ENCODE measurements around the gene SCN3A.

Gene SCN3A

DNA sequence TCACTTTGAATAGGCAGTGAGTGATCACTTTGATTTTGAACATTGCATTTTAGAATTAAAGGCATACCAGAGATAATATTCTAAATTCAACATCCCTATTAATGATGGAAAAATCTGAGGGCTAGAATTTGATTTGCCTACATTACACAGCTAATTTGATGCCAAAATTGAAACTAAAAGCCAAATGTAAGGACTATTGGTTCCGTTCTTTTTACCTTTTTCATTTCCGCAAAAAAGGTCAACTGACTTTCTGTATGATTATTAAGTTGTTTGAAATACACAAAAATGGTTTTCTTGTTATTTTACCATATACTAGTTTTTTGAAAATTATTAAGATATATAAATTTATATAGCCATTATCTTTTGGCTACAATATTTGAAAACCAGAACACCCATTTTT is 117.5 kb downstream of the SCN3A start:
- Histone ChIP-seq H3K9me3 (ENCODE audit: low read depth, low read length) (no peaks in the 10 kb centered on the region), H3K36me3 (ENCODE audit: insufficient read depth, low read length) (no peaks in the 10 kb centered on the region), H3K9ac (ENCODE audit: insufficient read length) (no peak overlapping the region), H3K27ac (no peak overlapping the region), H3K4me3 (no peak overlapping the region)
- TF ChIP-seq FOXP2 (optimal IDR thresholded peaks at IDR 0.05; ENCODE audit: control extremely low read depth, extremely low read length, insufficient read depth) (no peak), POLR2AphosphoS5 (IDR thresholded peaks at IDR 0.05; ENCODE audit: borderline replicate concordance, low read depth, low read length) (no peak)
- DNase-seq (ENCODE audit: low read depth, low spot score) = no peak

GRCh38 chr2:165083326-165083725 is 120.5 kb downstream of the SCN3A start:
- no peaks in the 10 kb centered on the region for H3K36me3 ChIP-seq (ENCODE audit: insufficient read depth, low read length)
- no peak overlapping the region for H3K27ac ChIP-seq
- TF ChIP-seq POLR2AphosphoS5 (IDR thresholded peaks at IDR 0.05; ENCODE audit: borderline replicate concordance, low read depth, low read length) (no peak), EZH2 (IDR thresholded peaks at IDR 0.05) (no peak), FOXP2 (optimal IDR thresholded peaks at IDR 0.05; ENCODE audit: control extremely low read depth, extremely low read length, insufficient read depth) (no peak)
- 0 out of 2 replicates have a peak, but pooled peaks cover 2% of the 10 kb centered on the region for H3K9me3 ChIP-seq (ENCODE audit: low read depth, low read length)
- H3K9ac ChIP-seq (ENCODE audit: insufficient read length) = no peak overlapping the region
- DNase-seq (ENCODE audit: low read depth, low spot score) = no peak
- no peak overlapping the region for H3K4me3 ChIP-seq

GRCh38 chr2:165082479-165082878 is 121.4 kb downstream of the SCN3A start:
- Histone ChIP-seq H3K27ac (no peak overlapping the region), H3K9ac (ENCODE audit: insufficient read length) (no peak overlapping the region), H3K9me3 (ENCODE audit: low read depth, low read length) (0 out of 2 replicates have a peak, but pooled peaks cover 2% of the 10 kb centered on the region), H3K36me3 (ENCODE audit: insufficient read depth, low read length) (no peaks in the 10 kb centered on the region), H3K4me3 (no peak overlapping the region)
- DNase-seq (ENCODE audit: low read depth, low spot score) = no peak
- TF ChIP-seq POLR2AphosphoS5 (IDR thresholded peaks at IDR 0.05; ENCODE audit: borderline replicate concordance, low read depth, low read length) = no peak

GRCh38 chr2:165081276-165081675 is 122.6 kb downstream of the SCN3A start:
- H3K9ac ChIP-seq (ENCODE audit: insufficient read length) = no peak overlapping the region
- H3K27ac ChIP-seq = no peak overlapping the region
- H3K4me3 ChIP-seq = no peak overlapping the region
- no peaks in the 10 kb centered on the region for H3K36me3 ChIP-seq (ENCODE audit: insufficient read depth, low read length)
- TF ChIP-seq EZH2 (IDR thresholded peaks at IDR 0.05) = no peak
- 0 out of 2 replicates have a peak, but pooled peaks cover 2% of the 10 kb centered on the region for H3K9me3 ChIP-seq (ENCODE audit: low read depth, low read length)
- no peak for DNase-seq (ENCODE audit: low read depth, low spot score)

GRCh38 chr2:165079432-165079831 is 124.4 kb downstream of the SCN3A start:
- H3K27ac ChIP-seq = no peak overlapping the region
- TF ChIP-seq FOXP2 (optimal IDR thresholded peaks at IDR 0.05; ENCODE audit: control extremely low read depth, extremely low read length, insufficient read depth) (no peak), POLR2AphosphoS5 (IDR thresholded peaks at IDR 0.05; ENCODE audit: borderline replicate concordance, low read depth, low read length) (no peak), EZH2 (IDR thresholded peaks at IDR 0.05) (no peak)
- 0 out of 2 replicates have a peak, but pooled peaks cover 2% of the 10 kb centered on the region for H3K9me3 ChIP-seq (ENCODE audit: low read depth, low read length)
- H3K9ac ChIP-seq (ENCODE audit: insufficient read length) = no peak overlapping the region
- H3K4me3 ChIP-seq = no peak overlapping the region
- H3K36me3 ChIP-seq (ENCODE audit: insufficient read depth, low read length) = no peaks in the 10 kb centered on the region
- DNase-seq (ENCODE audit: low read depth, low spot score) = no peak

DNA sequence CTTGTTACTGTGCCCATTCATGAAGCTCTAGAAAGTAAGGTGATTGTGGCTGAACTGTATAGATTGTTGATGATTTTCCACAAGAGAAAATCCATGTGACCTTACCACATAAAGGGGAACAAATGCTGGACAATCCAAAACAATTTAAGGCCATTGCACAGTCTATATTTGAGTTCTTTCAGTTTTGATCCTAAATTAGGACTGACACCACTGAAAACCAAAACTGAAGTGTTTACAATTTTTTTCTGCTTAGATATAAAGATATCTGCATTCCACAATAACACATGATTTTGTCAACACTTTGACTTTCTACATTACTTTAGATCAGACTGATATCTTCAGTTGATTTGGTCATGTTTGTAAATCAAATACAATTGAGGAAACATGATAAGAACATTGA is 124.9 kb downstream of the SCN3A start:
- 0 out of 2 replicates have a peak, but pooled peaks cover 2% of the 10 kb centered on the region for H3K9me3 ChIP-seq (ENCODE audit: low read depth, low read length)
- no peak overlapping the region for H3K27ac ChIP-seq
- H3K9ac ChIP-seq (ENCODE audit: insufficient read length) = no peak overlapping the region
- no peak overlapping the region for H3K4me3 ChIP-seq
- H3K36me3 ChIP-seq (ENCODE audit: insufficient read depth, low read length) = no peaks in the 10 kb centered on the region
- no peak for DNase-seq (ENCODE audit: low read depth, low spot score)
- TF ChIP-seq EZH2 (IDR thresholded peaks at IDR 0.05) (no peak), FOXP2 (optimal IDR thresholded peaks at IDR 0.05; ENCODE audit: control extremely low read depth, extremely low read length, insufficient read depth) (no peak), POLR2AphosphoS5 (IDR thresholded peaks at IDR 0.05; ENCODE audit: borderline replicate concordance, low read depth, low read length) (no peak)

GRCh38 chr2:165074884-165075283 is 129.0 kb downstream of the SCN3A start:
- TF ChIP-seq FOXP2 (optimal IDR thresholded peaks at IDR 0.05; ENCODE audit: control extremely low read depth, extremely low read length, insufficient read depth) (no peak), EZH2 (IDR thresholded peaks at IDR 0.05) (no peak), POLR2AphosphoS5 (IDR thresholded peaks at IDR 0.05; ENCODE audit: borderline replicate concordance, low read depth, low read length) (no peak)

DNA sequence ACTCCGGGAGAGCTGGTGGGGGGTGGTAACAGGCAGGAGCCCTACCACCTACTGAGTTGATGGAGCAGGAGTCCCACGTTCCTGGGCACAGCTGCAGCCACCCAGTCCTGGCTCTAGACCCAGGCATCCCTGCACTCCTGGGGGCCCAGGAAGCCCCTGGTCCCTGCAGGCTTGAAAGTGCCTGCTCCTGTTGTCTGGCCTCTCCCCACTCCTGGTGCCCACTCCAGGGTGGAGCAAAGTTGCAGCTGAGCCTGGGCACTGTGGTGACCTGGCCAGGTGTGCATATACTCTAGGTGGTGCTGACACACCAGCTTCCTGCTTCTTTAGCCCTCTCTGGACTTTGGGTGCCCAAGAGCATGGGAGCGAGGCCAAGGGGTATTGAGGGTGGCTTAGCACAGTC is 129.5 kb downstream of the SCN3A start:
- TF ChIP-seq EZH2 (IDR thresholded peaks at IDR 0.05) = no peak
- TF ChIP-seq POLR2AphosphoS5 (IDR thresholded peaks at IDR 0.05; ENCODE audit: borderline replicate concordance, low read depth, low read length) = no peak
- no peak for TF ChIP-seq FOXP2 (optimal IDR thresholded peaks at IDR 0.05; ENCODE audit: control extremely low read depth, extremely low read length, insufficient read depth)
- DNase-seq (ENCODE audit: low read depth, low spot score) = no peak

More at GRCh38 chr2:165074884-165075283, 129.0 kb downstream of the SCN3A start:
- no peaks in the 10 kb centered on the region for H3K36me3 ChIP-seq (ENCODE audit: insufficient read depth, low read length)
- DNase-seq (ENCODE audit: low read depth, low spot score) = no peak
- H3K9ac ChIP-seq (ENCODE audit: insufficient read length) = no peak overlapping the region
- H3K9me3 ChIP-seq (ENCODE audit: low read depth, low read length) = 0 out of 2 replicates have a peak, but pooled peaks cover 6% of the 10 kb centered on the region
- no peak overlapping the region for H3K4me3 ChIP-seq
- no peak overlapping the region for H3K27ac ChIP-seq

DNA sequence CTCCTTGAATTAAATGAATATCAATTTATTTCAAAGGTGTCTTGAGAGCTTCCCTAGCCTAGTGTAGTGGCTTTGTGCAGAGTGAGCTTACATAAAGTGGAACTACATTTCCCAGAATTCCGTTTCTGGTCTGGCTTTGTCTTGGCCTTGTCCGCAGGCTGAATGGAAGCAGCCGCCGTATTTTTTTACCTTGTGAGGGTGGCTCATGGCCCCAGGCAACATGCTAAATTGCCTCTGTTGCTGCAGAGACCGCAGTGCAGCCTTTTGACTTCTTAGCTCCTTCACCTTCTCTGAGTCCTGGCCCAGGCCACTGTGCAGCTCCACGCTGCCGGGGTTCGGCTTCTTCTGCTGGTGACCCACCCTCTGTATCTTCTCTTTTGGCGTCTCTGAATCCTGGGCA is 133.8 kb downstream of the SCN3A start:
- Histone ChIP-seq H3K36me3 (ENCODE audit: insufficient read depth, low read length) (no peaks in the 10 kb centered on the region), H3K4me3 (no peak overlapping the region), H3K27ac (no peak overlapping the region), H3K9ac (ENCODE audit: insufficient read length) (no peak overlapping the region), H3K9me3 (ENCODE audit: low read depth, low read length) (0 out of 2 replicates have a peak, but pooled peaks cover 4% of the 10 kb centered on the region)
- no peak for DNase-seq (ENCODE audit: low read depth, low spot score)
- TF ChIP-seq POLR2AphosphoS5 (IDR thresholded peaks at IDR 0.05; ENCODE audit: borderline replicate concordance, low read depth, low read length) = no peak
- TF ChIP-seq FOXP2 (optimal IDR thresholded peaks at IDR 0.05; ENCODE audit: control extremely low read depth, extremely low read length, insufficient read depth) = no peak
- TF ChIP-seq EZH2 (IDR thresholded peaks at IDR 0.05) = no peak

More for the DNA sequence above, 129.5 kb downstream of the SCN3A start:
- H3K36me3 ChIP-seq (ENCODE audit: insufficient read depth, low read length) = no peaks in the 10 kb centered on the region
- H3K27ac ChIP-seq = no peak overlapping the region
- 0 out of 2 replicates have a peak, but pooled peaks cover 4% of the 10 kb centered on the region for H3K9me3 ChIP-seq (ENCODE audit: low read depth, low read length)
- H3K4me3 ChIP-seq = no peak overlapping the region
- no peak overlapping the region for H3K9ac ChIP-seq (ENCODE audit: insufficient read length)

Measured in SK-N-MC (cell line).